HEK293 (cell line): ENCODE results near the gene FAM163A.
"Not testable (repeated sequence)": the region's sequence is repeated elsewhere in the genome, so short reads cannot be mapped to it uniquely, and the experiment has no call there.

Source experiments
- CTCF ChIA-PET: fragments of 350-600 bp; formaldehyde crosslinking; extraction: SDS; loops from one replicate; lab custom pipeline; 2021; ENCODE audit warnings: antibody characterized with exemption; lab: Yijun Ruan, JAX
- POLR2A ChIA-PET: fragments of 300-600 bp; formaldehyde crosslinking; extraction: SDS; loops from one replicate; lab custom pipeline; 2020; ENCODE audit warnings: antibody characterized with exemption, inconsistent platforms; lab: Yijun Ruan, JAX
- H3K27ac ChIP-seq: fragments of 200-500 bp; sonication (Bioruptor generic); 2 replicates; pipeline ENCODE4 v1.5.1; 2014; ENCODE audit warnings: low read depth, low read length, control low read depth, inconsistent platforms; ENCODE audit errors: extremely low read depth
- H3K36me3 ChIP-seq, 2 experiments: fragments of 200-500 bp in 1 of 2; sonication (Bioruptor generic) in 1 of 2; 1 replicate in 1 of 2; 2 replicates in 1 of 2; pipeline ENCODE4 v1.5.1; 2014 to 2017; ENCODE audit warnings: inconsistent platforms in 2 of 2, low read length in 2 of 2; ENCODE audit not compliant: control insufficient read depth in 2 of 2, insufficient read depth in 1 of 2
- H3K4me1 ChIP-seq: fragments of 200-500 bp; sonication (Bioruptor generic); 2 replicates; pipeline ENCODE4 v1.5.1; 2014; ENCODE audit warnings: mild to moderate bottlenecking, low read length, inconsistent platforms; ENCODE audit not compliant: control insufficient read depth, insufficient read depth
- H3K4me3 ChIP-seq: 2 replicates; pipeline ENCODE4 v1.5.1; 2011; ENCODE audit warnings: low read depth, mild to moderate bottlenecking, control low read depth, low read length, moderate library complexity
- H3K9me3 ChIP-seq: fragments of 200-500 bp; sonication (Bioruptor generic); 2 replicates; pipeline ENCODE4 v1.5.1; 2014; ENCODE audit warnings: low read depth, low read length, inconsistent platforms; ENCODE audit not compliant: control insufficient read depth, insufficient read depth
- ATF2 ChIP-seq: fragments of 450-650 bp; formaldehyde crosslinking; IDR thresholded peaks from 2 replicates; pipeline ENCODE4 v1.5.1; 2016; ENCODE audit warnings: missing biosample characterization, missing genetic modification characterization, low read depth
- ZBTB44 ChIP-seq: fragments of 450-650 bp; IDR thresholded peaks from 2 replicates; pipeline ENCODE4 v1.5.1; 2018; ENCODE audit warnings: missing biosample characterization, mild to moderate bottlenecking, missing genetic modification characterization
- ZBTB7A ChIP-seq: fragments of 450-650 bp; formaldehyde crosslinking; IDR thresholded peaks from 2 replicates; pipeline ENCODE4 v1.5.1; 2016; ENCODE audit warnings: low read depth, missing biosample characterization, missing genetic modification characterization
- ZNF132 ChIP-seq: fragments of 450-650 bp; formaldehyde crosslinking; IDR thresholded peaks from 2 replicates; pipeline ENCODE4 v1.5.1; 2017; ENCODE audit warnings: missing biosample characterization, missing genetic modification characterization, borderline replicate concordance
- ZNF146 ChIP-seq: fragments of 450-650 bp; formaldehyde crosslinking; IDR thresholded peaks from 2 replicates; pipeline ENCODE4 v1.5.1; 2016; ENCODE audit warnings: missing biosample characterization, missing genetic modification characterization
- ZNF148 ChIP-seq: fragments of 450-650 bp; formaldehyde crosslinking; IDR thresholded peaks from 2 replicates; pipeline ENCODE4 v1.5.0; 2017; ENCODE audit warnings: missing biosample characterization, missing genetic modification characterization, borderline replicate concordance
- ZNF169 ChIP-seq: fragments of 450-650 bp; formaldehyde crosslinking; IDR thresholded peaks from 2 replicates; pipeline ENCODE4 v1.5.1; 2016; ENCODE audit warnings: missing biosample characterization, missing genetic modification characterization
- ZNF211 ChIP-seq: fragments of 450-650 bp; formaldehyde crosslinking; IDR thresholded peaks from 2 replicates; pipeline ENCODE4 v1.5.1; 2016; ENCODE audit warnings: low read depth, missing biosample characterization, missing genetic modification characterization
- ZNF221 ChIP-seq: fragments of 450-650 bp; formaldehyde crosslinking; IDR thresholded peaks from 2 replicates; pipeline ENCODE4 v1.5.1; 2017; ENCODE audit warnings: missing biosample characterization, missing genetic modification characterization, borderline replicate concordance
- ZNF341 ChIP-seq: fragments of 450-650 bp; formaldehyde crosslinking; IDR thresholded peaks from 2 replicates; pipeline ENCODE4; 2016; ENCODE audit warnings: low read depth, missing biosample characterization, missing genetic modification characterization
- ZNF391 ChIP-seq: fragments of 450-650 bp; formaldehyde crosslinking; IDR thresholded peaks from 2 replicates; pipeline ENCODE4 v1.5.1; 2016; ENCODE audit warnings: low read depth, missing biosample characterization, missing genetic modification characterization, borderline replicate concordance
- ZNF501 ChIP-seq: fragments of 450-650 bp; formaldehyde crosslinking; IDR thresholded peaks from 2 replicates; pipeline ENCODE4 v1.5.1; 2016; ENCODE audit warnings: missing biosample characterization, missing genetic modification characterization
- ZNF530 ChIP-seq: fragments of 450-650 bp; formaldehyde crosslinking; IDR thresholded peaks from 2 replicates; pipeline ENCODE4 v1.5.1; 2016; ENCODE audit warnings: low read depth, missing biosample characterization, missing genetic modification characterization
- ZNF560 ChIP-seq: fragments of 450-650 bp; formaldehyde crosslinking; IDR thresholded peaks from 2 replicates; pipeline ENCODE4 v1.5.1; 2017; ENCODE audit warnings: missing biosample characterization, missing genetic modification characterization, borderline replicate concordance
- ZNF670 ChIP-seq: fragments of 450-650 bp; formaldehyde crosslinking; IDR thresholded peaks from 2 replicates; pipeline ENCODE4 v1.5.1; 2016; ENCODE audit warnings: missing biosample characterization, missing genetic modification characterization, low read depth

The FAM163A gene

GRCh38 chr1:179804417-179804816, 61.3 kb downstream of the FAM163A start:
- H3K36me3 ChIP-seq, H3K27ac ChIP-seq, H3K9me3 ChIP-seq, POLR2A ChIA-PET, H3K4me1 ChIP-seq, H3K4me3 ChIP-seq: not testable (repeated sequence)
- peak; percentile 93 for TF ChIP-seq ZNF146 (tag by site-specific recombination)
- CTCF ChIA-PET, result interaction anchor here (2.4 kb wide), 1 partner anchor 10 kb away, joined by 13 read pairs; no protein-coding TSS in a partner anchor

GRCh38 chr1:179805291-179806195, 62.5 kb downstream of the FAM163A start:
- Histone ChIP-seq H3K4me3 (no peak overlapping the region), H3K4me1 (no peaks in the 10 kb centered on the region), H3K36me3 (no peaks in the 10 kb centered on the region), H3K27ac (no peak overlapping the region), H3K9me3 (no peaks in the 10 kb centered on the region)
- no peak for TF ChIP-seq ATF2 (tag by site-specific recombination)
- TF ChIP-seq ZNF132 (tag by site-specific recombination), result no peak
- TF ChIP-seq ZNF221, result no peak
- TF ChIP-seq ZNF501 (tag by site-specific recombination), result no peak
- no peak for TF ChIP-seq ZNF670
- TF ChIP-seq ZNF530, result no peak
- TF ChIP-seq ZBTB7A (tag by site-specific recombination), result no peak
- no peak for TF ChIP-seq ZNF391 (tag by site-specific recombination)
- no peak for TF ChIP-seq ZNF211 (tag by site-specific recombination)
- no peak for TF ChIP-seq ZNF169 (tag by site-specific recombination)
- no peak for TF ChIP-seq ZNF560 (tag by site-specific recombination)
- TF ChIP-seq ZBTB44 (tag by site-specific recombination), result no peak
- CTCF ChIA-PET, result interaction anchor here (0.6 to 2.4 kb wide), 5 partner anchors 9 to 476 kb away, joined by 3 to 13 read pairs (median 4); no protein-coding TSS in a partner anchor
- POLR2A ChIA-PET, result no interaction called here

- Histone ChIP-seq H3K4me1 (no peaks in the 10 kb centered on the region), H3K36me3 (no peaks in the 10 kb centered on the region), H3K4me3 (no peak overlapping the region), H3K27ac (no peak overlapping the region), H3K9me3 (no peaks in the 10 kb centered on the region)
- CTCF ChIA-PET, result interaction anchor here (0.6 to 2.4 kb wide), 3 partner anchors 8 to 100 kb away, joined by 3 to 13 read pairs (median 4); no protein-coding TSS in a partner anchor
- TF ChIP-seq ZNF341 (tag by site-specific recombination) (peak; percentile 33; the same call in 1 of the 2 replicates), ZNF148 (tag by site-specific recombination) (no peak)
- POLR2A ChIA-PET, result no interaction called here
Measured at GRCh38 chr1:179806333-179806732, 63.2 kb downstream of the FAM163A start.
